ENCODE results near the gene PPP3R2.
"Not testable (repeated sequence)": the region's sequence is repeated elsewhere in the genome, so short reads cannot be mapped to it uniquely, and the experiment has no call there.

- TF ChIP-seq YY1 (IDR thresholded peaks at IDR 0.05; ENCODE audit: insufficient read depth, insufficient read length); ZNF274 (IDR thresholded peaks at IDR 0.05; ENCODE audit: low read depth, low read length); SUZ12 (IDR thresholded peaks at IDR 0.05; ENCODE audit: extremely low read depth, insufficient read depth, insufficient read length): not testable (repeated sequence)
Observed at GRCh38 chr9:101590074-101590473, 4.7 kb downstream of the PPP3R2 start.

All from NT2/D1 (cell line).